SK-N-SH treated with all-trans-retinoic acid at 6 μM for 48 hours (cell line): ENCODE measurements around the gene IGLL1.

ENCODE experiments used
- CSDC2 ChIP-seq: fragments of 250-450 bp; sonication (Bioruptor Pico); IDR thresholded peaks from 2 replicates; pipeline ENCODE4 v1.5.0; 2020; ENCODE audit warnings: mild to moderate bottlenecking, moderate library complexity
- GLIS3 ChIP-seq: fragments of 250-450 bp; sonication (Bioruptor Pico); IDR thresholded peaks from 2 replicates; pipeline ENCODE4 v1.5.0; 2020; ENCODE audit warnings: mild to moderate bottlenecking, moderate library complexity
- OSR1 ChIP-seq: fragments of 250-450 bp; sonication (Bioruptor Pico); IDR thresholded peaks from 2 replicates; pipeline ENCODE4 v1.8.0; 2022; ENCODE audit warnings: moderate library complexity, mild to moderate bottlenecking, inconsistent platforms
- PPARA ChIP-seq: fragments of 250-450 bp; sonication (Bioruptor Pico); IDR thresholded peaks from 2 replicates; pipeline ENCODE4 v1.5.0; 2020; ENCODE audit warnings: mild to moderate bottlenecking, borderline replicate concordance
- TCF4 ChIP-seq: fragments of 250-450 bp; sonication (Bioruptor Pico); IDR thresholded peaks from 2 replicates; pipeline ENCODE4 v1.8.0; 2021; ENCODE audit warnings: mild to moderate bottlenecking, moderate library complexity, borderline replicate concordance
- TOX ChIP-seq: fragments of 250-450 bp; sonication (Bioruptor Pico); IDR thresholded peaks from 2 replicates; pipeline ENCODE4 v1.8.0; 2021; ENCODE audit warnings: mild to moderate bottlenecking, moderate library complexity, borderline replicate concordance
- ZNF565 ChIP-seq: fragments of 450-650 bp; formaldehyde crosslinking; conservative IDR thresholded peaks from 2 replicates; pipeline ENCODE4 v1.5.0; 2020; ENCODE audit warnings: low read depth, mild to moderate bottlenecking, moderate library complexity
- ZNF70 ChIP-seq: fragments of 450-650 bp; formaldehyde crosslinking; IDR thresholded peaks from 2 replicates; pipeline ENCODE4 v1.5.0; 2020; ENCODE audit warnings: mild to moderate bottlenecking, moderate library complexity
- ZNF8 ChIP-seq: fragments of 450-650 bp; formaldehyde crosslinking; IDR thresholded peaks from 2 replicates; pipeline ENCODE4 v1.5.0; 2020; ENCODE audit warnings: mild to moderate bottlenecking, moderate library complexity
- TF ChIP-seq, protein P1 (sequence below): fragments of 250-450 bp; sonication (Bioruptor Pico); IDR thresholded peaks from 2 replicates; pipeline ENCODE4 v1.5.1; 2021; ENCODE audit warnings: mild to moderate bottlenecking, moderate library complexity

DNA sequence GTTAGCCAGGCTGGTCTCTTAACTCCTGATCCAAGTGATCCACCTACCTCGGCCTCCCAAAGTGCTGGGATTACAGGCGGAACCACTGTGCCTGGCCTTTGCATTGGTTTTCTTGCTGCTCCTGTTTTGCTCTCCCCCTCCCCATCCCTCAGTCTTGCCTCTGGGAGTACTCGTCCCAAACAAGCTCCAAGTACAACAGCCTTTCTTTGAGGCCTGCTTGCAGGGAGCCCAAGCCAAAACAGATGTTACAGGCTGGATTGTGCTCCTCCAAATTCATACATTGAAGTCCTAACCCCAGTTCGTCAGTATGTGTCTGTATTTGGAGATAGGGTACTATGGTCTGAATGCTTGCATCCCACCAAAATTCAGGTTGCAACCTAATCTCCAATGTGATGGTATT is 8.6 kb downstream of the IGLL1 start:
- no peak for TF ChIP-seq ZNF565 (CRISPR knock-in tag)
- TF ChIP-seq OSR1 (CRISPR knock-in tag), result no peak
- TF ChIP-seq ZNF70 (CRISPR knock-in tag), result no peak
- no peak for TF ChIP-seq TCF4 (CRISPR knock-in tag)
- TF ChIP-seq, protein P1, sequence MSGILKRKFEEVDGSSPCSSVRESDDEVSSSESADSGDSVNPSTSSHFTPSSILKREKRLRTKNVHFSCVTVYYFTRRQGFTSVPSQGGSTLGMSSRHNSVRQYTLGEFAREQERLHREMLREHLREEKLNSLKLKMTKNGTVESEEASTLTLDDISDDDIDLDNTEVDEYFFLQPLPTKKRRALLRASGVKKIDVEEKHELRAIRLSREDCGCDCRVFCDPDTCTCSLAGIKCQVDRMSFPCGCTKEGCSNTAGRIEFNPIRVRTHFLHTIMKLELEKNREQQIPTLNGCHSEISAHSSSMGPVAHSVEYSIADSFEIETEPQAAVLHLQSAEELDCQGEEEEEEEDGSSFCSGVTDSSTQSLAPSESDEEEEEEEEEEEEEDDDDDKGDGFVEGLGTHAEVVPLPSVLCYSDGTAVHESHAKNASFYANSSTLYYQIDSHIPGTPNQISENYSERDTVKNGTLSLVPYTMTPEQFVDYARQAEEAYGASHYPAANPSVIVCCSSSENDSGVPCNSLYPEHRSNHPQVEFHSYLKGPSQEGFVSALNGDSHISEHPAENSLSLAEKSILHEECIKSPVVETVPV (CRISPR knock-in tag), result no peak
- no peak for TF ChIP-seq CSDC2 (CRISPR knock-in tag)
- TF ChIP-seq TOX, result no peak
- TF ChIP-seq PPARA (CRISPR knock-in tag), result no peak
- no peak for TF ChIP-seq GLIS3 (CRISPR knock-in tag)
- no peak for TF ChIP-seq ZNF8 (CRISPR knock-in tag)
